Common myeloid progenitor, CD34-positive (primary cell): ENCODE data around the gene KCTD2.
"Not testable (repeated sequence)": the region's sequence is repeated elsewhere in the genome, so short reads cannot be mapped to it uniquely, and the experiment has no call there.

Experiments used
- CTCF ChIA-PET: fragments of 350-600 bp; sonication (Branson Sonifier 250); formaldehyde crosslinking; loops from one replicate; lab custom pipeline; 2021; ENCODE audit warnings: antibody characterized with exemption; lab: Charles Lee
- POLR2A ChIA-PET: fragments of 350-600 bp; sonication (Branson Sonifier 250); formaldehyde crosslinking; loops from one replicate; lab custom pipeline; 2021; ENCODE audit warnings: antibody characterized with exemption; lab: Charles Lee
- DNase-seq, 3 donors: peaks; one replicate each; pipeline versions ENCODE4 v3.0.0 to v3.0.0-alpha.2; 2013
- H3K27ac ChIP-seq, 2 experiments: 1 replicate in 1 of 2; 2 replicates in 1 of 2; pipeline ENCODE4 v1.7.0; 2013; ENCODE audit warnings: inconsistent platforms in 2 of 2, low read length in 2 of 2, mild to moderate bottlenecking in 2 of 2, low read depth in 1 of 2, moderate library complexity in 1 of 2; ENCODE audit not compliant: severe bottlenecking in 2 of 2, insufficient read depth in 1 of 2, poor library complexity in 1 of 2
- H3K27me3 ChIP-seq, 5 experiments: replicated peaks in 2 of 5; 1 replicate in 3 of 5; 2 replicates in 2 of 5; pipeline versions ENCODE4 v1.6.1 to v1.7.0; 2013; ENCODE audit warnings: low read length in 4 of 5, mild to moderate bottlenecking in 2 of 5, moderate library complexity in 2 of 5, inconsistent platforms in 1 of 5; ENCODE audit not compliant: insufficient read depth in 5 of 5, control insufficient read depth in 4 of 5
- H3K36me3 ChIP-seq, 4 experiments: 1 replicate in 2 of 4; 2 replicates in 2 of 4; pipeline versions ENCODE4 v1.6.1 to v1.7.0; 2013; ENCODE audit warnings: low read length in 3 of 4, control low read depth in 1 of 4, mild to moderate bottlenecking in 1 of 4; ENCODE audit not compliant: control insufficient read depth in 4 of 4, insufficient read depth in 4 of 4
- H3K4me1 ChIP-seq, 4 experiments: 1 replicate in 3 of 4; 2 replicates in 1 of 4; pipeline versions ENCODE4 v1.6.1 to v1.7.1; 2013; ENCODE audit warnings: low read length in 3 of 4, mild to moderate bottlenecking in 3 of 4, control low read depth in 1 of 4, inconsistent platforms in 1 of 4, moderate library complexity in 1 of 4; ENCODE audit not compliant: control insufficient read depth in 4 of 4, insufficient read depth in 4 of 4; ENCODE audit errors: control extremely low read depth in 1 of 4
- H3K4me3 ChIP-seq, 7 experiments: 1 replicate in 4 of 7; 2 replicates in 3 of 7; pipeline versions ENCODE4 v1.5.1 to v1.7.0; 2013; ENCODE audit warnings: mild to moderate bottlenecking in 7 of 7, low read length in 6 of 7, moderate library complexity in 6 of 7, inconsistent platforms in 2 of 7, low read depth in 2 of 7, control low read depth in 1 of 7; ENCODE audit not compliant: insufficient read depth in 4 of 7, control insufficient read depth in 1 of 7; ENCODE audit errors: extremely low read depth in 1 of 7
- H3K9me3 ChIP-seq, 5 experiments: 1 replicate in 4 of 5; 2 replicates in 1 of 5; pipeline versions ENCODE4 v1.6.1 to v1.7.1; 2013; ENCODE audit warnings: low read length in 4 of 5, mild to moderate bottlenecking in 2 of 5, inconsistent platforms in 1 of 5, low read depth in 1 of 5, moderate library complexity in 1 of 5; ENCODE audit not compliant: control insufficient read depth in 4 of 5, insufficient read depth in 2 of 5; ENCODE audit errors: control extremely low read depth in 1 of 5
- WGBS: methylation state at CpG from one replicate; pipeline ENCODE4 v1.1.5; 2013; ENCODE audit not compliant: insufficient coverage; 5-methylcytosine and 5-hydroxymethylcytosine counted together

Gene KCTD2

DNA sequence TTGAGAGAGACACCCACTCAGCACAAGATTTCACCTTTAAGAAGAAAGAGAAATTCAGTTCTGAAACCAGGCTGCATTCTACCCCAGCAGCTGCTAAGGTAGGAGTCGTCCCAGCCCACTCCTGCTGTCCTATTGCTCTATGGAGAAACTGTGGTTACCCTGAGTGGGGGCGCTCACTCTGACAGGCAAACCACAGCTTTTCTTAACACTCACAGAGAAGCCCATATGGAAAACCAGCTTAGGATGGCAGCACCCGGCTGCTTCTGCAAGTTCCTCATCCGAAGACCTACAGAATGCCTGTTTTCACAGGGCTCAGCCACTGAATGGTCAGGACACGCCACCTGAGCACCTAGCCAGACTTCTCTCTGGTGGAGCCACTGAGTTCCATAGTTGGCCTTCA, 7.8 kb upstream of the KCTD2 start:
- Histone ChIP-seq H3K4me1 (peaks cover 0 to 22% (median 19%) of the 10 kb centered on the region in 4 experiments), H3K36me3 (peaks cover 6 to 38% (median 33%) of the 10 kb centered on the region in 4 experiments), H3K27me3 (no peaks in the 10 kb centered on the region), H3K4me3 (no peak overlapping the region), H3K27ac (no peak overlapping the region), H3K9me3 (no peaks in the 10 kb centered on the region)
- ChIA-PET CTCF (interaction anchor here (1.2 to 1.3 kb wide), 2 partner anchors 21 to 28 kb away, joined by 4 to 9 read pairs; no protein-coding TSS in a partner anchor), POLR2A (no interaction called here)
- no peak for DNase-seq
- WGBS = 97% methylated on average over 3 of the region's 5 CpGs

DNA sequence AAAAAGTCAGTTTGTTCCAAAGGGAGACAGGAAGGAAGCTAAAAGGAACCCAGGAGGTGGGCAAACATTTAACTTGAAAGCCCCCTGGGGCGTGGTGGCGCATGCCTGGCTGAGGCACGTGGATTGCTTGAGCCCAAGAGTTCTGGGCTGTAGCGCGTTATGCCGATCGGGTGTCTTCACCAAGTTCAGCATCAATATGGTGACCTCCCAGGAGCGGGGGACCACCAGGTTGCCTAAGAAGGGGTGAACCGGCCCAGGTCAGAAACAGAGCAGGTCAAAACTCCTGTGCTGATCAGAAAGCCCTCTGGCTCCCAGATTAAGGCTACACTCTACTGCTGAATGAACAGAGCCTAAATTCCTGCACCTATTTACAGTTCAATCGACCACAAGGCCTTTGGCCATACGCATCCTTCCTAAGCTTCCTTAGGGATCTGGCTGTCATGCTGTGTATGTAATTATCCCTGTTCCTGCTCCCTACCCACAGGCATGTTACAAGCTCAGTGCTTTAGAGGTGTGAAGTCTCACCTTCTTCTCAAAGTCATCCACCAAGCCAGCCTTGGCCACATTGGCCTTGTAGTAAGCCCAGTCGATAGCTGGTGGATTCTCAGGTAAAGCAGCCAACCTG, 5.3 kb upstream of the KCTD2 start:
- Histone ChIP-seq H3K27ac (no peak overlapping the region), H3K36me3 (peaks cover 6 to 38% (median 32%) of the 10 kb centered on the region in 4 experiments), H3K4me1 (peaks cover 0 to 14% (median 7%) of the 10 kb centered on the region in 4 experiments), H3K4me3 (no peak overlapping the region), H3K27me3 (no peaks in the 10 kb centered on the region), H3K9me3 (no peaks in the 10 kb centered on the region)
- CTCF ChIA-PET = interaction anchor here (0.6 to 2.1 kb wide), 2 partner anchors 73 to 209 kb away, joined by 4 to 5 read pairs; no protein-coding TSS in a partner anchor
- 83% methylated on average over 10 of the region's 12 CpGs for WGBS
- POLR2A ChIA-PET = no interaction called here
- no peak for DNase-seq

DNA sequence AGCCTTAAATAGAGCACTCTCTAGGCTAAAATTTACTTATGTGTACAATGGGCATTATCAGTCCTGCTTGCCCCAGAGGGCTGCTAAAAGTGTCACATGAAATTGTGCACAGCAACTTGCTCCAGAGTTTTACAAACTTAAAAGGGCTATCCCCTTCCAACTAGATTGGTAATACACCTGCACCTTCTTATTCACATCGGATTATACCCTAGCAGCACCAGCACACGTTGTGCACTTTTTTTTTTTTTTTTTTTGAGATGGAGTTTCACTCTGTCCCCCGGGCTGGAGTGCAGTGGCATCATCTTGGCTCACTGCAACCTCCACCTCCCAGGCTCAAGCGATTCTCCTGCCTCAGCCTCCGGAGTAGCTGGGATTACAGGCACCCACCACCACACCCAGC, 3.2 kb upstream of the KCTD2 start:
- H3K9me3 ChIP-seq, H3K4me3 ChIP-seq, H3K27me3 ChIP-seq, DNase-seq, POLR2A ChIA-PET, H3K27ac ChIP-seq: not testable (repeated sequence)
- CTCF ChIA-PET = interaction anchor here (0.9 to 1.0 kb wide), 2 partner anchors 9 to 32 kb away, joined by 3 read pairs; partner anchors contain the start of gene MRPL58
- WGBS = no CpG with 5 or more reads among the region's 5 CpGs
- Histone ChIP-seq H3K4me1 (peaks cover 9 to 29% (median 17%) of the 10 kb centered on the region in 4 experiments), H3K36me3 (peaks cover 10 to 33% (median 27%) of the 10 kb centered on the region in 4 experiments)

DNA sequence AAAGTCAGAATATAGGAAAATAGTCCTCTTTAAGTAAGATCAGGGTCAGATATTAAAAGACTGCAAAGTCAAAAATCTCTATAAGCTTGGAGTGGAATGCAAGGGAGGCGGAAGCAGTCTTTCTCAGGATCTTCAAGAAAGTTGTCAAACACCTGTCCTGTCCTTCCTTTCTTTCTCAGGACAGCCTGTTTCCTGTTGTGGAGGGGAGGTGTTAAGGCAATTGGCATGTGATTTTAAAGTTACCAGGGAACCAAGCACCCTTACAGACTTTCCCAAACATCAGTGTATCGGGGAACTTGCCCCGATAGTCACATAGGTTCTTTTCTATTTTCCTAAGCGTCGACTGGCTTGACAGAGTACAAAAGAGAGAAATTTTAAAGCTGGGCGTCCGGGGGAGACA, 2.3 kb upstream of the KCTD2 start:
- CTCF ChIA-PET = interaction anchor here (0.6 kb wide), 1 partner anchor 65 kb away, joined by 3 read pairs; no protein-coding TSS in a partner anchor
- no peak for DNase-seq
- POLR2A ChIA-PET = interaction anchor here (0.6 kb wide), 1 partner anchor 49 kb away, joined by 3 read pairs; no protein-coding TSS in a partner anchor
- Histone ChIP-seq H3K27me3 (no peaks in the 10 kb centered on the region), H3K9me3 (no peaks in the 10 kb centered on the region), H3K4me3 (no peak overlapping the region), H3K36me3 (peaks cover 6 to 28% (median 23%) of the 10 kb centered on the region in 4 experiments), H3K4me1 (peaks cover 9 to 23% (median 18%) of the 10 kb centered on the region in 4 experiments), H3K27ac (no peak overlapping the region)
- 93% methylated on average over 3 of the region's 7 CpGs for WGBS

DNA sequence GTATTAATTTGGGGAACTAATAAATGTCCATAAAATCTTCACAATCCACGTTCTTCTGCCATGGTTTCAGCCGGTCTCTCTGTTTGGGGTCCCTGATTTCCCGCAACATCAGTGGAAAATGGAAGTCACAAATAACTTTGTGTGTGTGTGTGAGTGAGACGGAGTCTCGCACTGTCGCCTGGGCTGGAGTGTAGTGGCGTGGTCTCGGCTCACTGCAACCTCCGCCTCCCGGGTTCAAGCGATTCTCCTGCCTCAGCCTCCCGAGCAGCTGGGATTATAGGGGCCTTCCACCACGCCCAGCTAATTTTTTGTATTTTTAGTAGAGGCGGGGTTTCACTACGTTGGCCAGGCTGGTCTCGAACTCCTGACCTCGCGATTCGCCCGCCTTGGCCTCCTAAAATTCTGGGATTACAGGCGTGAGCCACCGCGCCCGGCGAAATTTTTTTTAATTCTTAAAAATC, 1.0 kb upstream of the KCTD2 start:
- 16% methylated on average over 20 of the region's 25 CpGs for WGBS
- DNase-seq = not testable (repeated sequence)
- POLR2A ChIA-PET = interaction anchor here (0.6 to 0.8 kb wide), 2 partner anchors 11 to 15 kb away, joined by 3 read pairs; no protein-coding TSS in a partner anchor

DNA sequence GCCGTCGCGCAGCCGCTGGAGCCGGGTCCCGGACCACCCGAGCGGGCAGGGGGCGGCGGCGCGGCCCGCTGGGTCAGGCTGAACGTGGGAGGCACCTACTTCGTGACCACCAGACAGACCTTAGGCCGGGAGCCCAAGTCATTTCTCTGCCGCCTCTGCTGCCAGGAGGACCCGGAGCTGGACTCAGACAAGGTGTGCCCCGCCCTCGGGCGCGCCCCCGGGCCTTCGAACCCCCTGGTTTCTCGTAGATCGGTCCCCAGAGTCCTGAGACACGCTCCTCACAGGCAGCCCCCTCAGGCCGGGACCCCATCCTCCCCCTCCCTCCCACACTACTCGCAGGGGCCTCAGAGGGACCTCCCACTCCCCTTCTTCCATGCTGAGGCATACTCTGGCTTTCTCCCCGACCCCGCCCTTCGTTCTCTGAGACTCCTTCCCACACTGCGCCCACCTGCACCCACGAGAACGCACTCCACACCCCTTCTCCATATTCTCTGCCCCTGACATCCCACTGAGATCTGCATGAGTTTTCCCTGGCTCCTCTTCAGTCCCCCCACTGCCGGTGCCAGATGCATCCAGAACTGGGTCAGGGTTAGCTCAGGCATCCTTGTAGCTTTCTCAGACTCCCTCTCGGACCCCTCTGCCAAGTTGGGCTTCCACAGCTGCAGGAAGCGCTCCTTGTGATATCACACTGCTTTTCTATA, 523 bp downstream of the KCTD2 start:
- ChIA-PET POLR2A (no interaction called here), CTCF (interaction anchor here (0.7 to 2.2 kb wide), 9 partner anchors 10 to 154 kb away, joined by 3 to 18 read pairs (median 4); partner anchors contain the start of gene MRPL58)
- 1% methylated on average over 38 of the region's 38 CpGs for WGBS
- DNase-seq = peak in 2 of 3 donors; percentile 39 to 53
- Histone ChIP-seq H3K4me1 (peaks cover 9 to 23% (median 18%) of the 10 kb centered on the region in 4 experiments), H3K27me3 (no peaks in the 10 kb centered on the region), H3K4me3 (peak overlapping the region; percentile 60 to 98 (median 94)), H3K36me3 (peaks cover 5 to 14% (median 9%) of the 10 kb centered on the region in 4 experiments), H3K27ac (peak overlapping the region; percentile 40 to 78), H3K9me3 (no peaks in the 10 kb centered on the region)

More for the DNA sequence above, 1.0 kb upstream of the KCTD2 start:
- H3K9me3 ChIP-seq, H3K27me3 ChIP-seq, CTCF ChIA-PET: not testable (repeated sequence)
- Histone ChIP-seq H3K27ac (peak overlapping the region in 1 of 2 experiments; percentile 90), H3K36me3 (peaks cover 6 to 19% (median 15%) of the 10 kb centered on the region in 4 experiments), H3K4me1 (peaks cover 9 to 23% (median 18%) of the 10 kb centered on the region in 4 experiments), H3K4me3 (peak overlapping the region; percentile 60 to 98 (median 94))
